ENCODE data around the gene NRXN3.

- TF ChIP-seq CTCF (IDR thresholded peaks at IDR 0.05 in 4 of 5, conservative IDR thresholded peaks at IDR 0.05 in 1 of 5) (no peak), POLR2A (IDR thresholded peaks at IDR 0.05) (no peak)
Measured at GRCh38 chr14:79363291-79363690, 1193.1 kb downstream of the NRXN3 start.
